Osteoblast (primary cell): ENCODE data around the gene ANO10. TPM values are rescaled to one million over a fixed set of nuclear protein-coding genes. Genes with fewer than 3 reads are reported as not detected.

ENCODE experiments used
- DNase-seq: peaks from one replicate; pipeline ENCODE4 v3.0.0; 2011; ENCODE audit warnings: low spot score, mixed read lengths; ENCODE audit not compliant: insufficient read length; ENCODE audit errors: missing footprints
- H2AFZ ChIP-seq: 2 replicates; pipeline ENCODE4 v1.6.0; 2011; ENCODE audit warnings: mild to moderate bottlenecking, low read length
- H3K27ac ChIP-seq: 2 replicates; pipeline ENCODE4 v1.5.1; 2011; ENCODE audit warnings: mild to moderate bottlenecking, low read depth, low read length, moderate library complexity
- H3K27me3 ChIP-seq: 2 replicates; pipeline ENCODE4 v1.6.0; 2012; ENCODE audit warnings: mild to moderate bottlenecking, control low read depth, inconsistent platforms, low read length, moderate library complexity; ENCODE audit not compliant: insufficient read depth
- H3K36me3 ChIP-seq: 2 replicates; pipeline ENCODE4 v1.5.1; 2011; ENCODE audit warnings: mild to moderate bottlenecking, low read length, control low read depth, moderate library complexity; ENCODE audit not compliant: insufficient read depth
- H3K4me1 ChIP-seq: 2 replicates; pipeline ENCODE4 v1.5.1; 2011; ENCODE audit warnings: mild to moderate bottlenecking, low read length, control low read depth, moderate library complexity; ENCODE audit not compliant: insufficient read depth
- H3K4me2 ChIP-seq: 2 replicates; pipeline ENCODE4 v1.6.0; 2011; ENCODE audit warnings: mild to moderate bottlenecking, low read length; ENCODE audit not compliant: insufficient read depth
- H3K4me3 ChIP-seq: fragments of 200-600 bp; sonication (generic); 3 replicates; pipeline ENCODE4 v1.5.1; 2012; ENCODE audit warnings: mild to moderate bottlenecking, low read length, inconsistent platforms; ENCODE audit not compliant: insufficient read depth
- H3K79me2 ChIP-seq: 2 replicates; pipeline ENCODE4 v1.6.0; 2012; ENCODE audit warnings: mild to moderate bottlenecking, low read length, control low read depth, inconsistent platforms; ENCODE audit not compliant: insufficient read depth
- H3K9me3 ChIP-seq: 2 replicates; pipeline ENCODE4 v1.5.1; 2011; ENCODE audit warnings: low read depth, low read length, control low read depth
- H4K20me1 ChIP-seq: 2 replicates; pipeline ENCODE4 v1.6.0; 2012; ENCODE audit warnings: mild to moderate bottlenecking, low read length, control low read depth; ENCODE audit not compliant: insufficient read depth
- total RNA-seq: library from RNA; depleted of rRNA; stranded (reverse); fragments of >200 nt; gene quantifications from 2 replicates; pipeline ENCODE4 v1.2.3, GENCODE V29; 2012
- TF ChIP-seq, protein P1 (sequence below): IDR thresholded peaks from 2 replicates; pipeline ENCODE4 v1.5.1; 2011; ENCODE audit warnings: mild to moderate bottlenecking, low read depth, low read length, moderate library complexity; ENCODE audit errors: extremely low read depth

Gene ANO10
- total RNA-seq, 1 donor: 55.7 TPM

DNA sequence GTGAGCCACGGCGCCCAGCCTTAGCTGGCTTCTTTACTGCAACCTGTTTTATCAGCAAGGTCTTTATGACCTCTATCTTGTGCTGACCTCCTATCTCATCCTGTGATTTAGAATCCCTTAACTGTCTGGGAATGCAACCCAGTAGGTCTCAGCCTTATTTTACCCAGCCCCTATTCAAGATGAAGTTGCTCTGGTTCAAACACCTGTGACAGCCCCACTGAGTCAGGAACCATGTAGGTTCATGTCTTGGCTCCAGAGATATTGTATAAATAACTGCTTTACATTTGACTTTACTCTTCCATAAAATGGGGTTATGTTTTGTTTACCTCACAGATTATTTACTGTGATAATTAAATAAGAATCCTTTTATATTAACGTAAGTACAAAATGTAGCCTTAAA, 27.1 kb upstream of the ANO10 start:
- no peaks in the 10 kb centered on the region for H3K4me1 ChIP-seq

DNA sequence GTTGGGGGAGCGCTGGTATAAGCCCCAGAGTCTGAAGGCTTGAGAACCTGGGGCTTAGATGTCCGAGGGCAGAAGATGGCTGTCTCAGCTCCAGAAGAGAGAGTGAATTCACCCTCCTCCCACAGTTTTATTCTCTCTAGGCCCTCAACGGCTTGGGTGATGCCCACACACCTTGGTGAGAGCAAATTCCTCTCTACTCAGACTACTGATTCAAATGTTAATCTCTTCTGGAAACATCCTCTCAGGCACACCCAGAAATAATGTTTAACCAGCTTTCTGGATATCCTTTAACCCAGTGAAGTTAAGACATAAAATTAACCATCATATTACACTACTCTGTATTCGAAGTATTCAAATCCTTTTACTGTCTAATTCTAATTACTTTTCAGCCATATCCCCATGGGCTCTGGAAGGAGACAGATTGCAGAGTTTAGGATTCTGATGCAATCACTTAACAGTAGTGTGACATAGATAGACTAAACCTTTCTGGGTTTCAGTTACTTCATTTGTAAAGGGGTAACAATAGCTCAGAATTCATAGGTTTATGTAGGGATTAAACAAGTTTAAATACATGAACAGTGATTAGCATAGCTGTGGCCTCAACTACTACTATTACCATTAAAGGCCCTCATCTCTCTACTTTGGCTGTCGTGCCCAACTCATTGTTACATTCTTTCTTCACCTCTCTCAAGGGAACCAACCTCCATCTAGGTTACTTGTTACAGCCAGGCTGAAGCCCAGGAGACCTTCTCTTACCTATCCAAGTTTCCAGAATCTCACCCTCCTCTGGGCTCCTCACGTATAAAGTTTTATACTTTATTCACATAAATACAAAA, 25.7 kb upstream of the ANO10 start:
- TF ChIP-seq, protein P1, sequence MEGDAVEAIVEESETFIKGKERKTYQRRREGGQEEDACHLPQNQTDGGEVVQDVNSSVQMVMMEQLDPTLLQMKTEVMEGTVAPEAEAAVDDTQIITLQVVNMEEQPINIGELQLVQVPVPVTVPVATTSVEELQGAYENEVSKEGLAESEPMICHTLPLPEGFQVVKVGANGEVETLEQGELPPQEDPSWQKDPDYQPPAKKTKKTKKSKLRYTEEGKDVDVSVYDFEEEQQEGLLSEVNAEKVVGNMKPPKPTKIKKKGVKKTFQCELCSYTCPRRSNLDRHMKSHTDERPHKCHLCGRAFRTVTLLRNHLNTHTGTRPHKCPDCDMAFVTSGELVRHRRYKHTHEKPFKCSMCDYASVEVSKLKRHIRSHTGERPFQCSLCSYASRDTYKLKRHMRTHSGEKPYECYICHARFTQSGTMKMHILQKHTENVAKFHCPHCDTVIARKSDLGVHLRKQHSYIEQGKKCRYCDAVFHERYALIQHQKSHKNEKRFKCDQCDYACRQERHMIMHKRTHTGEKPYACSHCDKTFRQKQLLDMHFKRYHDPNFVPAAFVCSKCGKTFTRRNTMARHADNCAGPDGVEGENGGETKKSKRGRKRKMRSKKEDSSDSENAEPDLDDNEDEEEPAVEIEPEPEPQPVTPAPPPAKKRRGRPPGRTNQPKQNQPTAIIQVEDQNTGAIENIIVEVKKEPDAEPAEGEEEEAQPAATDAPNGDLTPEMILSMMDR: no peak
- H3K4me2 ChIP-seq: no peak overlapping the region
- H3K27ac ChIP-seq: no peak overlapping the region
- no peak overlapping the region for H3K4me3 ChIP-seq
- H2AFZ ChIP-seq: peak overlapping the region; percentile 25
- no peaks in the 10 kb centered on the region for H3K4me1 ChIP-seq
- H3K27me3 ChIP-seq: no peaks in the 10 kb centered on the region
- no peaks in the 10 kb centered on the region for H3K79me2 ChIP-seq
- H4K20me1 ChIP-seq: no peaks in the 10 kb centered on the region
- no peaks in the 10 kb centered on the region for H3K36me3 ChIP-seq
- DNase-seq: no peak
- no peaks in the 10 kb centered on the region for H3K9me3 ChIP-seq

More for the DNA sequence above, 27.1 kb upstream of the ANO10 start:
- Histone ChIP-seq H3K36me3 (no peaks in the 10 kb centered on the region), H2AFZ (no peak overlapping the region), H3K27me3 (no peaks in the 10 kb centered on the region), H3K9me3 (no peaks in the 10 kb centered on the region), H4K20me1 (no peaks in the 10 kb centered on the region), H3K27ac (no peak overlapping the region), H3K4me2 (no peak overlapping the region), H3K79me2 (no peaks in the 10 kb centered on the region), H3K4me3 (no peak overlapping the region)
- TF ChIP-seq, protein P1: no peak
- no peak for DNase-seq

DNA sequence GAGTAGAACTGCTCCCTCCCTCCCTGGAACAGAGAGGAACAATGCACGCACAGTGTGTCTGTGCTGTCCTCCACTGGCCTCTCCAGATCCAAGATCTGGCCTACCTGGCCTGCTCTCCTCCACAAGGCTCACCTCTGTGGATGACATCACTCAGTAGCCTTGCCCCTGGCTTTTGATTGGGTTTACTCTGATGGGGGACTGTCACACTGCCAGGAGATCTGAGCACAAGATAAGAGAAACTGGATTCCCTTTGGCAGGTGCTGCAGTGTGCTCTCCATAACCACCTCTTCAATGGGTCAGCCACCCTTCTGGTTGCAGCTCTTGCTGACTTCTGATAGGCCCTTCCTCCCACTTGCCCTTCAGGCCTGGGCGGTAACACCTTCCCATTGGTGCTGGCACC, 22.6 kb upstream of the ANO10 start:
- H3K36me3 ChIP-seq: no peaks in the 10 kb centered on the region
- DNase-seq: no peak
- TF ChIP-seq, protein P1: no peak
- no peaks in the 10 kb centered on the region for H3K79me2 ChIP-seq
- H2AFZ ChIP-seq: no peak overlapping the region
- H3K4me1 ChIP-seq: peaks cover 11% of the 10 kb centered on the region
- no peak overlapping the region for H3K4me3 ChIP-seq
- no peak overlapping the region for H3K27ac ChIP-seq
- no peaks in the 10 kb centered on the region for H3K27me3 ChIP-seq
- no peak overlapping the region for H3K4me2 ChIP-seq
- H3K9me3 ChIP-seq: no peaks in the 10 kb centered on the region
- H4K20me1 ChIP-seq: no peaks in the 10 kb centered on the region

DNA sequence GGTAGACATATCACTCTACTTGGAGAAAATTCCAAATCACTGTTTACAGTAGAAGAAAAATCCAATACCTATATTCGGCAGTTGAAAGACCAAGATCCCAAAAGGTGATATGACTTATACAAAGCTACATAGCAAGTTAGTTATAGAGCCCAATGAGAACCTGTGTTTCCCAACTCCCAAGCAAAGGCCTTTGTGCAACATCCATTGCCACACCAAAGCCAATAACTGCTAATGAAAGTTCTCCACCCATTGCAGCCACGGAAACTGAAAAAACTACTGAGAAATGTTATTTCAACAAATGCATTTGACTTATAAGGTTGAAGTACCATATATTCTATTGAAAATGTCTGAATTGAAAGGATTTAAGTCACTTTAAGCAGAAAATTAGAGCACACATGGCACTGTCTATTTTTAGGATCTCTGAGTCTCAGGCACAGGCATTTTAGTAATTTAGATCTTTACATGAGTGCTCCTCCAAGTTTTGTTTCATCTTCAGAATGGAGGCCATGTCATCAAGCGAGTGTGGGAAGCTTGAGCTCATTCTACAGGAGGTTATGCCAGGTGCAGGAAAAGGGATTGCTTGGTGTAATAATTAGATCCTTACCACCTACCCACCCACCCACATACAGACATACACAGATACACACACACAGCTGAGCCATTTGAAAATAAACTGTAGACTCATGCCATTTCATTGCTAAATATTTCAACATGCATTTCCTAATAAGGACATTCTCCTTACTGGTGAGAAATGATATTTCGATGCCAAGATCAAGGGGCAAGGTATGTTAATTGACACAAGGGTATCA, 19.7 kb upstream of the ANO10 start:
- no peak overlapping the region for H3K4me3 ChIP-seq
- TF ChIP-seq, protein P1: no peak
- no peaks in the 10 kb centered on the region for H3K36me3 ChIP-seq
- no peaks in the 10 kb centered on the region for H3K27me3 ChIP-seq
- peak overlapping the region; percentile 24 for H3K27ac ChIP-seq
- H4K20me1 ChIP-seq: no peaks in the 10 kb centered on the region
- peaks cover 19% of the 10 kb centered on the region for H3K4me1 ChIP-seq
- no peak for DNase-seq
- no peaks in the 10 kb centered on the region for H3K9me3 ChIP-seq
- H3K4me2 ChIP-seq: peak overlapping the region; percentile 20
- H3K79me2 ChIP-seq: no peaks in the 10 kb centered on the region
- H2AFZ ChIP-seq: peak overlapping the region; percentile 32
